GM12873 (cell line): Measurements from ENCODE around the gene VARS1.

Source experiments
- TF ChIP-seq, protein P1 (sequence below): IDR thresholded peaks from 2 replicates; pipeline ENCODE4 v1.5.1; 2012; ENCODE audit warnings: low read depth, mild to moderate bottlenecking, moderate library complexity, low read length, control low read depth; ENCODE audit not compliant: insufficient read depth; ENCODE audit errors: missing control alignments

Gene VARS1

DNA sequence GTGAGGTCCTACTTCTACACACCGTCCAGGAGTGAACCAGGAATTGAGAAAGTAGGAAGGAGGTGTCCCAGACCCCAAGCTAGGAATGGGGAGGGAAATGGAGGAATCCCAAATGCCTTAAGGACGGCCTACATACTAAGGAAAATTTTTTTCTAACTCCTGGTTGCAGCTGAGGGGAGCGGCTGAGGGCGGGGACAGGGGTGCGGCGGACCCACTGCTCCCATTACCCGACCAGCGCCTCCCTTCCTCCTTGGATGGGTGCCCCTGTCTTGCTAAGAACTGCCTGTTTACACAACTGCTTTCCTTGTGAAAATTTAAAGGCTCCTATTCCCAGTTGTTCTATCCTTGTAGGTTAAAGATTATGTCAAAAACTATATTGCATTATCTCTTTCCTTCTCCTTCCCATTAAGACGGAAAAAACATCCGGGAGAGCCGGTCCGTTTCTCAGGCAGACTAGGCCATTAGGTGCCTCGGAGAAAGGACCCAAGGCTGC, 31.3 kb upstream of the VARS1 start:
- TF ChIP-seq, protein P1, sequence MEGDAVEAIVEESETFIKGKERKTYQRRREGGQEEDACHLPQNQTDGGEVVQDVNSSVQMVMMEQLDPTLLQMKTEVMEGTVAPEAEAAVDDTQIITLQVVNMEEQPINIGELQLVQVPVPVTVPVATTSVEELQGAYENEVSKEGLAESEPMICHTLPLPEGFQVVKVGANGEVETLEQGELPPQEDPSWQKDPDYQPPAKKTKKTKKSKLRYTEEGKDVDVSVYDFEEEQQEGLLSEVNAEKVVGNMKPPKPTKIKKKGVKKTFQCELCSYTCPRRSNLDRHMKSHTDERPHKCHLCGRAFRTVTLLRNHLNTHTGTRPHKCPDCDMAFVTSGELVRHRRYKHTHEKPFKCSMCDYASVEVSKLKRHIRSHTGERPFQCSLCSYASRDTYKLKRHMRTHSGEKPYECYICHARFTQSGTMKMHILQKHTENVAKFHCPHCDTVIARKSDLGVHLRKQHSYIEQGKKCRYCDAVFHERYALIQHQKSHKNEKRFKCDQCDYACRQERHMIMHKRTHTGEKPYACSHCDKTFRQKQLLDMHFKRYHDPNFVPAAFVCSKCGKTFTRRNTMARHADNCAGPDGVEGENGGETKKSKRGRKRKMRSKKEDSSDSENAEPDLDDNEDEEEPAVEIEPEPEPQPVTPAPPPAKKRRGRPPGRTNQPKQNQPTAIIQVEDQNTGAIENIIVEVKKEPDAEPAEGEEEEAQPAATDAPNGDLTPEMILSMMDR: no peak

DNA sequence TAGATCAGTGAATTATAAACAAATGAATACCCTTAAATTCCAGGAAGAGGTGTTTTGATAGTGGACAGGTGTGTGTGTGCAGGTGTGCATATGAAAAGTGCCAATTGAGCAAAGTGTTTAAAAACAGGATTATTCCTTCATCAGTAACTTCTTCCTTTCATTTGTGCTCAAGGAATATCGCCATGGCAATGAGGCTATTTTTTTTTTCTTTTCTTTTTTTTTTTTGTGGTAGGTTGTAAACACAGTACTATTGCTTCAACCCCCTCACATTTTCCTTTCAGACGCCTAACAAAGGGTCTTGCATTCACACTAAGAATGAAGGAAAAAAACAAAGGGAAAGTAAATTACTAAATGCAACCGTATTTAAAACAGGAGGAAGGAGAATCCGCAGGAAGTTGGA, 30.0 kb upstream of the VARS1 start:
- TF ChIP-seq, protein P1: no peak

DNA sequence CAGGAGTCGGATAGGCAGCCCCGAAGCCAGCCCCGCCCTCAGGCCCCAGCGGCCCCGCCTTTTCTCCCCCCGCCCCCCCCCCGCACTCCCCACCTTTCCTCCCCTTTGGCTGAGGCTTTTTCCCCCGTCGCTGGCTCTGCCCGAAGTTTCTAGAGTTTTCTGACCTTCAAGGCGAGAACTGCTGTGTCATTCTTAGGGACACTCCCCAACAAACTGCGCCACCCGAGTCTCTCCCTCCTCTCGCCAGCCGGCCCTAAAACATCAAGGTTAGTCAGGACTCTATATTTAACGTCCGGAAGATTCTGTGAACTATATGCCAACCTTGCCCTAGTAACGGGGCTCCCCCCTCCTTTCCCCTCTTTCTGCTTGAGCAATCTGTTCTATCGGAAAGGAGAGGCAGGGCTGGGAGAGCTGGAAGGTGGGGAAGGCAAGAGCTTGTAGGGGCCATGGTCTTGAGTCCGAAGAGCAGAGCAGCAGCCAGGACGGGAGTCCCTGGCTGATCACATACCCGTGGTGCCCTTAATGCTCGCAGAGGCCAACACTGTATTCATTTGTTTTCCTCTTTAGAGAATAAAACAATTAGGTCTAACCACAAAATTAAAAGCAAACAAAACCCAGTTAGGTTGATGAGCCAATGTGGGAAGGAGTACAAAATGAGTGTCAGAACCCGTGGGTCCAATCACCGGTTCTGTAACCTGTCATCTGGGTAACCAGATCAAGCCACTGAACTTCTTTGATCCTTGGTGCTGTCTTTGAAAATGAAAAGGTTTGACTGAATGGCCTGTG, 26.7 kb upstream of the VARS1 start:
- TF ChIP-seq, protein P1: no peak

DNA sequence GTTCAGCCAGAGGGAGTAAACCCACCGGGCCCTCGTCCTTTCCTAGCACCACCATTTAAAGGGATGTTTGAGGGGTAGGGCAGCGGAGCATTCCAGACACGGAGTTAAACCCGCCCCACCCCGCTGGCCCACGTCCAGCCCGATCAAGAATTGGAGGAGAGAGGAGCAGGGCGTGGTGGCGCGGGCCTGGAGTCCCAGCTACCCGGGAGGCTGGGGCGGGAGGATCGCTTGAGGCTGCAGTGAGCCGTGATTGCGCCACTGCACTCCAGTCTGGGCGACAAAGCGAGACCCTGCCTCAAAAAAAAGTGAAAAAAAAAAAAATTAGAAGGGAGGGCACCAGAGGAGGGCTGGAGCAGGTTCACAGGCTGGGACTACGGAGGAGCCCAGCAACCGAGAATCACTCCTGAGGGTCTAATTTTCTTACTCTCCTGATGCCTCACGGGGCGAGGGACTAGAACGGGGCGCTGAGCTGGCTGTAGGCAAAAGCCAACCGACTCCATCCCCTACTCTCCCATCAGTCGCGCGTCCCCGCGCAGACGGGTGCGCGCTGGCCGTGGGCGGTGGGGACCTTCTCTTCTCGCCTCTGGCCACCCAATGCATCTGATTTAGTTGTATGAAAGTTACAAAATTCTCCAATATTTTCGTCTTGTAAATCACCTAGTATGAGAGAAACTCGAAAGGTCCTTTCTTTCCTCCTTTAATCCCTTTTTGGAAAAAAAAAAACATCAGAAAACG, 25.9 kb upstream of the VARS1 start:
- TF ChIP-seq, protein P1: no peak

DNA sequence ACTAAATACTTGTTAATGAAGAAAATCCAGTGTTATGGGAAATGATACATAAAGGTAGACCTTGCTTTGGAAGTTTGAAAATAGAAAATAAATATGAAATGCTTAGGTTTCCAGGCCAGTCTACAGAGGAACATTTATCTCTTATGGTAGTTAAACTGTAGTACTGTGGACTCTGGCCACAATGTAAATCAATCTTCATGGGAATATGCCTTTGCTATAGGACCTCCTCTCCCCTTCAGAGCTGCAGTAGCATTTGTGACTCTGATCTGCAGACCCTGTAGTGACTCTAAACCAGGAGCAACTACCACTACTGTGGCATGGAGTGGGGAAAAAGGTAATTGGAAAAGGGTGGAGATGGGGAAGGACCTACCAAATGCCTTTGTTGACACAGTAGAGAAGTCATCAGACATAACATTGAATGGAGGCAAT, 24.3 kb upstream of the VARS1 start:
- TF ChIP-seq, protein P1: no peak

DNA sequence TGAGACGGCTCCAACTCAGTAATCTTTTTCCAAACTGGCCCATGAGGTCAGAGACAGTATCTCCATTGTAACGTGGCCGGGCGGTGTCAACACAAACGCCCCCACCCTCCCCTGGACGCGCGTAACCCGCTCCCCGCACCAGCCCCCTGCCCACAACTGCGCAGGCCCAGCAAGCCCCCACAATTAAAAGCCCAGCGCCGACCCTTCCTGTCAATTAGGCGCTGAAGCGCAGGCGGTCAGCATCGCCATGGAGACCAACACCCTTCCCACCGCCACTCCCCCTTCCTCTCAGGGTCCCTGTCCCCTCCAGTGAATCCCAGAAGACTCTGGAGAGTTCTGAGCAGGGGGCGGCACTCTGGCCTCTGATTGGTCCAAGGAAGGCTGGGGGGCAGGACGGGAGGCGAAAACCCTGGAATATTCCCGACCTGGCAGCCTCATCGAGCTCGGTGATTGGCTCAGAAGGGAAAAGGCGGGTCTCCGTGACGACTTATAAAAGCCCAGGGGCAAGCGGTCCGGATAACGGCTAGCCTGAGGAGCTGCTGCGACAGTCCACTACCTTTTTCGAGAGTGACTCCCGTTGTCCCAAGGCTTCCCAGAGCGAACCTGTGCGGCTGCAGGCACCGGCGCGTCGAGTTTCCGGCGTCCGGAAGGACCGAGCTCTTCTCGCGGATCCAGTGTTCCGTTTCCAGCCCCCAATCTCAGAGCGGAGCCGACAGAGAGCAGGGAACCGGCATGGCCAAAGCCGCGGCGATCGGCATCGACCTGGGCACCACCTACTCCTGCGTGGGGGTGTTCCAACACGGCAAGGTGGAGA, 19.7 kb upstream of the VARS1 start, which contains the start of the genes HSPA1A and HSPA1L:
HSPA1A (plus strand) TSS at position 519 of the 814 bp plus-strand sequence; CDS start at position 733, 214 bp downstream.
HSPA1L (minus strand) TSS at position 259 of the 814 bp plus-strand sequence. CDS start 3,311 bp downstream, outside the sequence.
- TF ChIP-seq, protein P1: no peak

DNA sequence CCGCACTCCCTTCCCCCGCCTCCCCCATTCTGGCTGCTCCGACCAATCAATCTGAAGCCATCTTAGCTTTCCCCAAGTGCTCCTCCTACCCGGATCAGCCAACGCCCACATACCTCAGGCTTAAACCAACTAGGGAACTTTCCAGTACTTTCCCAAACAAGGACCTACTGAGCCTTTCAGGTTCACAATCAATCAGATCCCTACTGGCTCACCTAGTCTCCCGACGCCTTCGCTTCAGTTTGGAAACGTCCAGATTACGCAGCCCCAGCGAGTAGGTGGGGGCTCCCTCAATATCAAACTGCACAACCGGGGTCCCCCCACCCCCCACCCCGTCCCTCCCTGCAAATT, 19.1 kb upstream of the VARS1 start:
- TF ChIP-seq, protein P1: no peak
